IMR-90 (cell line): ENCODE measurements around the gene COX7A1. TPM values are rescaled to one million over a fixed set of nuclear protein-coding genes. Genes with fewer than 3 reads are reported as not detected.

Experiments used
- ATAC-seq: fragments of 200-7000 bp; cut with Tn5 transposase; 2 replicates; pipeline ENCODE4 v1.9.1; 2020; ENCODE audit warnings: low read depth, mild to moderate bottlenecking, moderate library complexity
- BruUV-seq: library from RNA; stranded (reverse); fragments of 400-500 nt; replicated peaks from 2 replicates; lab custom pipeline; 2021; lab: Mats Ljungman, UMichigan
- CTCF ChIA-PET: fragments of 300-600 bp; formaldehyde crosslinking; extraction: SDS; loops from one replicate; lab custom pipeline; 2021; ENCODE audit warnings: antibody characterized with exemption; lab: Yijun Ruan, JAX
- POLR2A ChIA-PET: fragments of 300-600 bp; sonication (Branson Sonifier 250); formaldehyde crosslinking; loops from one replicate; lab custom pipeline; 2022; ENCODE audit warnings: antibody characterized with exemption; ENCODE audit not compliant: unreplicated experiment; lab: Charles Lee
- DNase-seq: peaks from one replicate; pipeline ENCODE4 v3.0.0; 2013
- H2AFZ ChIP-seq: replicated peaks from 2 replicates; pipeline ENCODE3; 2013; ENCODE audit warnings: low read length, mild to moderate bottlenecking; ENCODE audit not compliant: poor library complexity
- H2AK5ac ChIP-seq: 2 replicates; pipeline ENCODE4 v1.6.1; 2013; ENCODE audit warnings: low read depth, low read length, inconsistent platforms
- H2AK9ac ChIP-seq: replicated peaks from 2 replicates; pipeline ENCODE3; 2013; ENCODE audit warnings: mild to moderate bottlenecking, low read depth, low read length, moderate library complexity; ENCODE audit not compliant: poor library complexity
- H2BK120ac ChIP-seq: 2 replicates; pipeline ENCODE4 v1.6.1; 2013; ENCODE audit warnings: low read depth, low read length, inconsistent platforms
- H2BK15ac ChIP-seq: 3 replicates; pipeline ENCODE4 v1.6.1; 2013; ENCODE audit warnings: low read depth, low read length, inconsistent platforms
- H2BK20ac ChIP-seq: 2 replicates; pipeline ENCODE4 v1.6.1; 2013; ENCODE audit warnings: low read depth, mild to moderate bottlenecking, inconsistent platforms, low read length, moderate library complexity
- H2BK5ac ChIP-seq: 2 replicates; pipeline ENCODE4 v1.6.1; 2013; ENCODE audit warnings: mild to moderate bottlenecking, low read depth, low read length, inconsistent platforms; ENCODE audit not compliant: poor library complexity, severe bottlenecking
- H3K14ac ChIP-seq: replicated peaks from 2 replicates; pipeline ENCODE4 v1.6.1; 2013; ENCODE audit warnings: low read depth, low read length, inconsistent platforms
- H3K18ac ChIP-seq: 2 replicates; pipeline ENCODE4 v1.6.1; 2013; ENCODE audit warnings: low read depth, low read length, control low read depth
- H3K23ac ChIP-seq: 2 replicates; pipeline ENCODE4 v1.6.1; 2013; ENCODE audit warnings: low read depth, low read length, inconsistent platforms
- H3K27ac ChIP-seq: 2 replicates; pipeline ENCODE4 v1.5.1; 2013; ENCODE audit warnings: mild to moderate bottlenecking, control low read depth, low read length; ENCODE audit not compliant: insufficient read depth
- H3K27me3 ChIP-seq: 2 replicates; pipeline ENCODE4 v1.6.1; 2013; ENCODE audit warnings: low read length; ENCODE audit not compliant: control insufficient read depth, insufficient read depth
- H3K36me3 ChIP-seq: 2 replicates; pipeline ENCODE4 v1.6.1; 2013; ENCODE audit warnings: low read length, mixed read lengths; ENCODE audit not compliant: control insufficient read depth, insufficient read depth
- H3K4ac ChIP-seq: 2 replicates; pipeline ENCODE4 v1.6.1; 2013; ENCODE audit warnings: low read depth, low read length, inconsistent platforms
- H3K4me1 ChIP-seq: 2 replicates; pipeline ENCODE4 v1.6.1; 2013; ENCODE audit warnings: low read length, mixed read lengths; ENCODE audit not compliant: control insufficient read depth, insufficient read depth
- H3K4me2 ChIP-seq: 2 replicates; pipeline ENCODE4 v1.6.1; 2013; ENCODE audit warnings: low read depth, mild to moderate bottlenecking, control low read depth, low read length, moderate library complexity
- H3K4me3 ChIP-seq: 2 replicates; pipeline ENCODE4 v1.5.1; 2013; ENCODE audit warnings: low read depth, mild to moderate bottlenecking, control low read depth, low read length, moderate library complexity; ENCODE audit not compliant: insufficient read depth
- H3K56ac ChIP-seq: 2 replicates; pipeline ENCODE4 v1.6.1; 2013; ENCODE audit warnings: low read length, inconsistent platforms; ENCODE audit not compliant: insufficient read depth; ENCODE audit errors: extremely low read depth
- H3K79me1 ChIP-seq, 2 experiments: 2 replicates each; pipeline ENCODE4 v1.6.1; 2013; ENCODE audit warnings: low read length in 2 of 2, inconsistent platforms in 1 of 2, low read depth in 1 of 2
- H3K9ac ChIP-seq: 2 replicates; pipeline ENCODE4 v1.6.1; 2013; ENCODE audit warnings: low read depth, low read length, control low read depth
- H3K9me1 ChIP-seq: 2 replicates; pipeline ENCODE4 v1.6.1; 2013; ENCODE audit warnings: low read length, inconsistent platforms; ENCODE audit not compliant: insufficient read depth
- H3K9me3 ChIP-seq: 2 replicates; pipeline ENCODE4 v1.6.1; 2013; ENCODE audit warnings: low read length; ENCODE audit not compliant: control insufficient read depth, insufficient read depth
- H4K20me1 ChIP-seq: 2 replicates; pipeline ENCODE4 v1.6.1; 2013; ENCODE audit warnings: low read length, inconsistent platforms; ENCODE audit not compliant: insufficient read depth
- H4K5ac ChIP-seq: 2 replicates; pipeline ENCODE4 v1.6.1; 2013; ENCODE audit warnings: mild to moderate bottlenecking, low read depth, low read length, control low read depth
- H4K8ac ChIP-seq, 2 experiments: 2 replicates each; pipeline ENCODE4 v1.6.1; 2013; ENCODE audit warnings: low read depth in 2 of 2, low read length in 2 of 2, control low read depth in 1 of 2, inconsistent platforms in 1 of 2
- H4K91ac ChIP-seq: 2 replicates; pipeline ENCODE4 v1.6.1; 2013; ENCODE audit warnings: low read depth, low read length, inconsistent platforms; ENCODE audit not compliant: insufficient read depth
- BHLHE40 ChIP-seq: fragments of 150-350 bp; IDR thresholded peaks from 2 replicates; pipeline ENCODE4 v1.6.1; 2016; ENCODE audit warnings: mild to moderate bottlenecking, low read depth, low read length
- CEBPB ChIP-seq: IDR thresholded peaks from 2 replicates; pipeline ENCODE4 v1.6.1; 2012; ENCODE audit warnings: low read depth, low read length, improper control_type of control experiment
- CHD1 ChIP-seq: IDR thresholded peaks from 2 replicates; pipeline ENCODE4 v1.6.1; 2012; ENCODE audit warnings: low read depth, low read length, improper control_type of control experiment
- CTCF ChIP-seq: conservative IDR thresholded peaks from 2 replicates; pipeline ENCODE4 v1.5.1; 2012; ENCODE audit warnings: mild to moderate bottlenecking, low read depth, low read length, improper control_type of control experiment
- ELK1 ChIP-seq: fragments of 150-350 bp; IDR thresholded peaks from 2 replicates; pipeline ENCODE4 v1.6.1; 2016; ENCODE audit warnings: low read depth, mild to moderate bottlenecking, low read length, moderate library complexity, borderline replicate concordance
- MAFK ChIP-seq: IDR thresholded peaks from 2 replicates; pipeline ENCODE4 v1.6.1; 2012; ENCODE audit warnings: low read depth, low read length, improper control_type of control experiment
- MAZ ChIP-seq: IDR thresholded peaks from 2 replicates; pipeline ENCODE4 v1.6.1; 2012; ENCODE audit warnings: low read depth, mild to moderate bottlenecking, low read length, improper control_type of control experiment, moderate library complexity, borderline replicate concordance
- MXI1 ChIP-seq: IDR thresholded peaks from 2 replicates; pipeline ENCODE4 v1.6.1; 2012; ENCODE audit warnings: low read depth, mild to moderate bottlenecking, low read length, moderate library complexity, borderline replicate concordance
- NFE2L2 ChIP-seq: fragments of 150-350 bp; IDR thresholded peaks from 2 replicates; pipeline ENCODE4 v1.6.1; 2016; ENCODE audit warnings: low read depth, mild to moderate bottlenecking, low read length
- POLR2A ChIP-seq: IDR thresholded peaks from 2 replicates; pipeline ENCODE4 v1.6.1; 2012; ENCODE audit warnings: mild to moderate bottlenecking, low read depth, low read length
- RCOR1 ChIP-seq: IDR thresholded peaks from 2 replicates; pipeline ENCODE4 v1.6.1; 2012; ENCODE audit warnings: mild to moderate bottlenecking, low read length, improper control_type of control experiment; ENCODE audit not compliant: insufficient replicate concordance
- RFX5 ChIP-seq: IDR thresholded peaks from 2 replicates; pipeline ENCODE4 v1.8.0; 2012; ENCODE audit warnings: low read depth, mild to moderate bottlenecking, low read length, moderate library complexity
- SMC3 ChIP-seq: fragments of 150-350 bp; IDR thresholded peaks from 2 replicates; pipeline ENCODE4 v1.6.1; 2016; ENCODE audit warnings: low read depth, mild to moderate bottlenecking, antibody characterized with exemption, low read length, moderate library complexity
- USF2 ChIP-seq: fragments of 150-350 bp; IDR thresholded peaks from 2 replicates; pipeline ENCODE4 v1.6.1; 2017; ENCODE audit warnings: mild to moderate bottlenecking, antibody characterized with exemption, low read length, low read depth
- WGBS, 2 experiments: methylation state at CpG; one replicate each; pipeline versions ENCODE4 v1.1.5 to v1.1.7; 2013; ENCODE audit warnings: missing lambda C conversion rate in 2 of 2; ENCODE audit not compliant: insufficient read length in 1 of 2; ENCODE audit errors: extremely low coverage in 2 of 2; 5-methylcytosine and 5-hydroxymethylcytosine counted together
- dilution Hi-C: fragments of 300-500 bp; cut with HindIII; formaldehyde crosslinking; loops from one replicate; pipeline ENCODE4 v1.14.3; 2018; ENCODE audit warnings: low sequenced_read_pairs; ENCODE audit not compliant: unreplicated experiment
- in situ Hi-C: fragments of 300-500 bp; cut with MboI; formaldehyde crosslinking; loops from 3 replicates; pipeline ENCODE4 v1.14.3; 2019; ENCODE audit warnings: low sequenced_read_pairs, inconsistent platforms, mixed read lengths
- intact Hi-C: fragments of 100-400 bp; cut with micrococcal nuclease; formaldehyde crosslinking; loops from 2 replicates; pipeline ENCODE4 v1.10.0; 2022
- polyA plus RNA-seq, 3 experiments: library from polyadenylated mRNA; depleted of rRNA; stranded (reverse); fragments of >200 nt; gene quantifications; 2 replicates each; pipeline ENCODE4 v1.2.3, GENCODE V29; 2012; ENCODE audit warnings: low replicate concordance in 1 of 3
- total RNA-seq: library from RNA; depleted of rRNA; stranded (reverse); fragments of >200 nt; gene quantifications from 2 replicates; pipeline ENCODE4 v1.2.3, GENCODE V29; 2012

Gene COX7A1
- total and polyA plus RNA-seq, 2 of the 4 experiments (the other 2 are of a cell fraction), result 0.54 to 6.9 TPM

GRCh38 chr19:36149673-36150406 is 2.4 kb downstream of the COX7A1 start:
- Histone ChIP-seq H3K4me3 (no peak overlapping the region), H3K56ac (no peak overlapping the region), H2BK15ac (no peak overlapping the region), H3K36me3 (peaks cover 53% of the 10 kb centered on the region), H4K8ac (no peak overlapping the region), H3K27me3 (no peaks in the 10 kb centered on the region), H4K91ac (no peak overlapping the region), H3K23ac (no peak overlapping the region), H4K20me1 (peaks cover 21% of the 10 kb centered on the region), H3K18ac (no peak overlapping the region), H3K79me1 (peaks cover 17 to 53% of the 10 kb centered on the region in 2 experiments), H3K4me2 (no peak overlapping the region), H2AK5ac (no peak overlapping the region), H2BK120ac (no peak overlapping the region), H3K4ac (no peak overlapping the region), H2BK20ac (no peak overlapping the region), H3K14ac (no peak overlapping the region), H3K9ac (no peak overlapping the region), H4K5ac (no peak overlapping the region), H3K9me1 (peaks cover 4% of the 10 kb centered on the region), H2BK5ac (no peak overlapping the region), H3K9me3 (no peaks in the 10 kb centered on the region), H2AFZ (peak overlapping the region; percentile 54), H3K27ac (no peak overlapping the region), H3K4me1 (peaks cover 6% of the 10 kb centered on the region; the same call in 1 of the 2 replicates), H2AK9ac (peak overlapping the region; percentile 90)
- 93% methylated on average over 3 of the region's 13 CpGs; no CpG with 5 or more reads in 1 of the 2 experiments for WGBS, 2 experiments
- no peak for TF ChIP-seq CEBPB
- TF ChIP-seq SMC3, result no peak
- TF ChIP-seq USF2, result no peak
- no peak for TF ChIP-seq RFX5
- TF ChIP-seq NFE2L2, result no peak
- TF ChIP-seq ELK1, result no peak
- no peak for TF ChIP-seq CHD1
- no peak for TF ChIP-seq POLR2A
- no peak for TF ChIP-seq MAFK
- no peak for TF ChIP-seq MAZ
- no peak for TF ChIP-seq RCOR1
- TF ChIP-seq CTCF, result no peak
- TF ChIP-seq BHLHE40, result no peak
- TF ChIP-seq MXI1, result no peak
- intact Hi-C loops (no loop called here), in situ Hi-C loops (no loop called here), dilution Hi-C loops (no loop called here)
- CTCF ChIA-PET, result no interaction called here
- no peak for ATAC-seq
- no peak for DNase-seq
- BruUV-seq, result TSS peak; percentile 98
- POLR2A ChIA-PET, result no interaction called here
